Limb (tissue), 2 donors: ENCODE data around the gene BATF2.
A peak's percentile ranks its signal among the peaks of the same experiment; 100 is the strongest.
"Not testable (repeated sequence)": the region's sequence is repeated elsewhere in the genome, so short reads cannot be mapped to it uniquely, and the experiment has no call there.

Source experiments
- DNase-seq, 2 donors: peaks; one replicate each; pipeline ENCODE4 v3.0.0-alpha.2; 2016; ENCODE audit errors: extremely low spot score in 2 of 2

Gene BATF2

DNA sequence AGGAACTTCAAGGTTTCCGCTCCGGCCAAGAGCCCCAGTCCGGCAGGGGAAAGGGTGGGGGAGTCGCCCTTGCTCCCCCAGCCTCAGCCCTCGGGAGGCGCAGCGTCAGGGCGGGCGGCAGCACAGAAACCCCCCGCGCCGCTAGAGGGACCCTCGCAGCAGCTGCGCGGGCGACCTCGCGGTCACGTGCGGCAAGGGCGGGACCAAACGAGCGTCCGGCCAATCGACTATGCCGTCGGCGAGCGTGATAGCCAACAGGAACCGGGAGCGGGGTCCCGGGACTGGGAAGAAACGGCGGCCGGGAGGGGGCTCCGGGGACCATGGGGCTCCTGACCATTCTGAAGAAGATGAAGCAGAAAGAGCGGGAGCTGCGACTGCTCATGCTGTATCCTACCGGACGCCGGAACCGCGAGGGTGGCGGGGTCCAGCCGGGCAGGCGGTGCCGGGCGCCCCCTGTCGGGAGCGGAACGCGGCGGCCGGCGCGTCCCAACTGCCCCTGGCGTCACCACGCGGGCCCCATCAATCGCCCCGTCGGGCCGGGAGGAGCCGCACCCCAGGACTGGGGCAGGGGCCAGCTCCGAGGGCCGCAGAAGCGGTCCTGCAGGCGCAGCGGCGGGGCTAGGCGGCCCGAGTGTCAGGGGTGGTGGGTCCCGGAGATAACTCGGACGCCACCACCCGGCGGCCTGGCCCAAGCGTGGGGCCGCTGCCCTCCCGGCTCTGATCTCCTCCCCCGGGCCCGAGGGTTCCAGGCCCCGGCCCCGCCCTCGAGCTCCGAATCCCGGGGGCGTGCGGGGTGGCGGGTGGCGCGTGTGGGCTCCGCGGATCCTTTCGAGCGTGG, 17.3 kb upstream of the BATF2 start, which contains the start of gene ARL2:
TSS of gene ARL2 (plus strand) at position 273 of the 838 bp plus-strand sequence. CDS start at position 321, 48 bp downstream.
- DNase-seq = peak; percentile 94 to 96

- DNase-seq = peak; percentile 91 to 93
These were observed 16.5 kb upstream of the BATF2 start for GRCh38 chr11:65013130-65013887.

DNA sequence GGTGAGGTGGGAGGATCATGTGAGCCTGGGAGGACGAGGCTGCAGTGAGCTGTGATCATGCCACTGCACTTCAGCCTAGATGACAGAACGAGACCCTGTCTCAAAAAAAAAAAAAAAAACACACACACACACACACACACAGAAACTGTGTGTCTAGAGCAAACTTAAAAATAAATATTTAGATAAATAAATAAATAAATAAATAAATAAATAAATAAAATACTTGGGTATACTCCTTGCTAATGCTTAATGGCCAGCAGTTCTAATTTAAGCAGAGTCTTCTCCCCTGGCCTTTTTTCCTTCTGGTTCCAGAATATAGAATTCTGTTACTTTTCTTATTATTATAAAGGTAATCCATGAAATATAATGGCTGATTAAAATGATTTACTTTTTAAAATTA, 12.1 kb upstream of the BATF2 start:
- no peak for DNase-seq

DNA sequence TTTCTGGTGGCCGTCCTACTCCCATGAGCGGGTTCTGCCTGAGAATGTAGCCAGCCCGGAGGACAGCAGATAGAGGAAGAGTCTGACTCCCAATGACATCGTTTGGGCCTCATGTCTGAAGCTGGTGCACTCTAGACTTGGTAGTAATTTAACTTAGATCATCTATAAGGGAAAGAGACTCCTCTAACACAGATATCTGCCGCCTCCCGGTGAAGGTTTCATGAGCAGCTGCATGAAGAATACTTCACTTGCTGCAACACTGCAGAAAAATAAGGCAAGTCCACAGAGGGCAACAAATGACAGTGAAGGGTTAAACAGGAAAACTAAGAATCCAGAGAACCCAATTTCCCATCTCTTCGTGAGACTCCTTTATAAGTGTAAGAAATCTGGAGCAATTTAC, 11.2 kb upstream of the BATF2 start:
- DNase-seq = no peak

- not testable (repeated sequence) for DNase-seq
These were observed 7.2 kb upstream of the BATF2 start for GRCh38 chr11:65003968-65004367.

DNA sequence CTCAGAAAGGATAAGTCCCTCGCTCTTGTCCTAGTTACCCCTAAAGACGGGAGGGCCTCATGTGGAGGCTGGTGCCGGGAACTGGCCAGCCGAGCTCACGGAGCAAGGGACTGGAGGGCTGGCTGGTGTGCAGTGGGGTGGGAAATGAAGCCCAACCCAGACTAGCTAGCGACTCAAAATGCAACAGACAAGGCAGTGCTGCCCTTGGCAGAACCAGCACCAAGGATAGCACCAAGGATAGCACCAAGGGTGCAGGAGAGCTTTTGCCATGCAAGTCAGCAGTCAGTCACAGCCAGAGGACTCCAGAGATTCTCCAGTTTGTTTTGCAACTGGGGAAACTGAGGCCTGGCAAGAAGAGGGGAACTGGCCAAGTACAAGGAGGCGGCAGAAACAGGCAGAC, 6.5 kb upstream of the BATF2 start:
- no peak for DNase-seq

DNA sequence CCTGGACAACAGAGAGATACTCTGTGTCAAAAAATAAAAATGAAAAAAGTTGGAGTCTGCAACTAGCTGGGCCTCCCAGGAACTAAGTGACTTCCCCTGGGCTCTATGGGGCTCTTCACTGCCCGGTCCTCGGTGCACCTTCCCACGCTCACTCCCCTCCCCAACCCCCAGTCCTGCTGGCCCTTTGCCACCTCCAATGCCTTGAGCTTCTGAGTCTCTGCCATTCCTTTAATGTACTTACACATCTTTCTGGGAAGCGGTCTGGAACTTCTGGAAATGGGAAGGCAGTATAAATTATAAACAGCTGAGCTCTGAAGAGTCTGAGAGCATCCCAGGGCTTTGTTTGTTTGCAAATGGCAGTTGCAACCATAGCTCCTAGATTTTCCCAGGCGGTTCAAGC, 5.9 kb upstream of the BATF2 start:
- DNase-seq = no peak

- DNase-seq = no peak
These were observed 2.7 kb upstream of the BATF2 start for GRCh38 chr11:64999478-64999877.

GRCh38 chr11:64998690-64999431, 2.1 kb upstream of the BATF2 start:
- DNase-seq = no peak

DNA sequence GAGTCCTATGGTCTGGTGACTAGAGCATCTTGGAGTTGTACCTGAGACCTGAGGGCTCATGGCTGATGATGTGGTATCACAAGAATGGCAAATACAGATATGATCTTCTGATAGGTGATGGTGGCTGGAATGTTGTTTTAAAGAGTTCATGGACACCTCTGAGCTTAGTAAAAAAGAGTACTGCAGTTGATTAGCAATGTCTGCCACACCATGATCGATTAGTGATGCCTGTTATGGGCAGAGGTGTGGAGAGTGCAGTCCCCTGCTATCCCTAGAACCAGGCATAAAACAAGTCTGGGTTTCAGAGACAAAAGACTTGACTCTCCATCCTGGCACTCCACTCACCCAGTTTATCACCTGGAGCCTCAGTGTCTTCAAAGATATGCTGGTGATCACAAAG, 1.4 kb upstream of the BATF2 start:
- DNase-seq = no peak

GRCh38 chr11:64996327-64996709, 453 bp downstream of the BATF2 start:
- DNase-seq = no peak

DNA sequence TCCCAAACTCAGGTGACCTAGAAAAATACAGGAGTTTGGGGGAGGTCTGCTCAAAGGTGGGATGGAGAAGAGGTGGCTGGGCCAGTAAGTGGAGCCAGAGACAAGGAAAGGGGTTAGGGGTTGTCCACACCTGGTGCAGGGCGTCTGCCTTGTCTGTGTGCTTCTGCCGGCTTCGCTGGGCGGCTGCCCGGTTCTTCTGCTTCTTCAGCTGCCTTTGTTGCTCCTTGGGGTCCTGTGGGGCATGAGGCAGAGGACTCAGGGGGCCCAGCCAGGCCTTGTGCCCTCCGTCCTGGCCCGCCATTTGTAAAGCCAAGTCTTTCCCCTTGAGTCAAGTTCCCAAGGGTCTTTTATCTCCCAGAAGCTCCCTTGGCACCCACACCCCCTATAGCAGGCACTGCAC, 2.5 kb downstream of the BATF2 start:
- DNase-seq = no peak

- DNase-seq = peak; percentile 21 to 39
These were observed 6.4 kb downstream of the BATF2 start for GRCh38 chr11:64990222-64990923.

DNA sequence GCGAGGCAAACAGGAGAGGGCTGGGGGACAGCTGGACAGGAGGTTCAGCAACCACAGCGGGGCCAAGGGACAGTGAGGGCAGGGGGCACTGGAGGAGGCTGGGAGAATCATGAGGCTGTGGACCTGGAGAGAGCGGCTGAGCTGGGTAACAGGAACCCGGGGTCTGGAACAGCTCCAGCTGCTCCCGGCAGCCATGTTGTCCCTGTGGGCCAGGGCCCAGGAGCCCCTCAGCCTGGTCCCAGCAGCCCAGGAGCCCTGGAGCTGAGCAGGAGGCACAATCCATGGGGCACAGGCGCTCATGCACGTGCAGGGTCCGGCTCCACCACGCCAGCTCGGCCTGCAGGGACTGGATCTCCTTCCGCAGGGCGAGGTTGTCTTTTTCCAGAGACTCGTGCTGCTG, 7.4 kb downstream of the BATF2 start:
- DNase-seq = no peak

DNA sequence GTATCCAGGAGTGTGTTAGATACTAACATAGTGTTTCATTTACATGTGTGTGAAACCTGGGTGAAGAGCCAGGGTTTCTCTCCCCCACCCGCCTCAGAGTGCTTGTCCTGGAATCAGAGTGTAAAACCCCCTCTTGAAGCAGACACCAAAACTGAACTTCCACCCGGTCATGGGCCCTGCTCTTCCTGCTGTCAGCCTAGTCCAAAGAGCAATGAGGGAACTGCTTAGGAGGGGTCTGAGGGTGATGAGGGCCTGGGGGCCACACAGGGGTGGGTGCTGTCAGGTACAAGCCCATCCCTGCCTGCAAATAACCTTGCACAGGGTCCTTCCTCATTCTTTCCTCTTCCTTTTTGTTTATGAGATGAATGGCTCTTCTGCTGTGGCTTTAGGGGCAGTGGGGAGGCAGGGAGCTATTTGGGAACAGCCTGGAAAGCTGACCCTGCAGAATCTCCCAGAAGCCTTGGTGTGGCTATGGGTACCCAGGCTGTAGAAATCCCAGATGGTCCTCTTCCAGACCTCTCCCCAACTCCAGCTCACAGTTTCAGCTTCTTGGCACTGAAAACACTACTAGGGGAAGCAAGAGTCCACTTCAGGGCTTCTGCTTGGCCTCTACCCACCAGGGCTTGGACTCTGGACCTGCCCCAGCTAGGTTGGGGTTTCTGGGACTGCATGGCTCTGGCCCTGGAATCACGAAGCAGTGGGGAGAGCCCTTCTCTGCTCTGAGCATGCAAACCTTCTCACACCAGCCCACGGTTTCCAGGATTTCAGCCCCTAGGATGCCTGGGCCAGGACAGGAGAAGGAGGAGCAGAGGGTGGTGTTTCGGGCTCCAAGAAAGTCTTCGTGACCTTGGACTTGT, 8.5 kb downstream of the BATF2 start:
- DNase-seq = no peak

GRCh38 chr11:64983339-64983738, 13.4 kb downstream of the BATF2 start:
- not testable (repeated sequence) for DNase-seq

DNA sequence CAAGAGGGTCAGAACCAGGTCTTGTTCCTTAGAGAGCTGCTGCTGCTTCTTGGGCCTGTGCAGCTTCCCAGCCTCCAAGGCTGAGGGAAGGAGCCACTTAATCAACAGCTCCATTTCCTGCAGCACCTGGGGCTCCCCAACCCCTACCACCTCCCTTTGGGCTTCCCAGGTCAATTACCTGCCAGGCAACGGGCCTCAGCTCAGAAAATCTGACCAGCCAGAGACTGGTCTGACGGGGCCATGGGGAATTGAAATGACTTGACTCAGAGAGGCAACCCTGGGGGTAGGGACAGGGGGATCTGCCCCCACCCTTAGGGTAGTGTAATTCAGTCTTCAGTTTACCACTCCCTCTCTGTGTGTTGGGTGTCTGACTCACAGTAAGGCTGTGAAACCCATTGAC, 20.1 kb downstream of the BATF2 start:
- DNase-seq = no peak

GRCh38 chr11:64974124-64974523, 22.6 kb downstream of the BATF2 start:
- no peak for DNase-seq

- DNase-seq = peak; percentile 63 to 92
These were observed 25.1 kb downstream of the BATF2 start, which contains the start of gene MAJIN for GRCh38 chr11:64971421-64972233. Gene MAJIN, minus strand, starts transcription at chr11:64972108. Its CDS starts 12,703 bp downstream, at chr11:64959405.
